Liver (tissue), 9 donors: Measurements from ENCODE around the gene SMR3A. TPM values are rescaled to one million over a fixed set of nuclear protein-coding genes. Genes with fewer than 3 reads are reported as not detected.

Experiments
- DNase-seq: peaks from one replicate; pipeline ENCODE4 v3.0.0-alpha.2; 2017; ENCODE audit warnings: low spot score
- H3K27ac ChIP-seq, 2 donors: one replicate each; pipeline ENCODE4 v1.7.0; 2013; ENCODE audit warnings: inconsistent platforms in 2 of 2, low read length in 2 of 2, control low read depth in 1 of 2, low read depth in 1 of 2, mild to moderate bottlenecking in 1 of 2
- H3K27me3 ChIP-seq, 4 donors: one replicate each; pipeline versions ENCODE4 v1.6.1 to v1.7.0; 2013; ENCODE audit warnings: low read length in 3 of 4, inconsistent platforms in 1 of 4, mild to moderate bottlenecking in 1 of 4, moderate library complexity in 1 of 4; ENCODE audit not compliant: control insufficient read depth in 4 of 4, insufficient read depth in 4 of 4
- H3K36me3 ChIP-seq, 4 donors: one replicate each; pipeline versions ENCODE4 v1.6.1 to v1.7.0; 2013; ENCODE audit warnings: low read length in 3 of 4, mild to moderate bottlenecking in 3 of 4, low read depth in 1 of 4, moderate library complexity in 1 of 4; ENCODE audit not compliant: control insufficient read depth in 4 of 4, insufficient read depth in 3 of 4
- H3K4me1 ChIP-seq, 4 donors: one replicate each; pipeline versions ENCODE4 v1.6.1 to v1.7.0; 2013; ENCODE audit warnings: low read length in 3 of 4, mild to moderate bottlenecking in 3 of 4, moderate library complexity in 1 of 4; ENCODE audit not compliant: control insufficient read depth in 4 of 4, insufficient read depth in 4 of 4
- H3K4me3 ChIP-seq, 3 donors: one replicate each; pipeline versions ENCODE4 v1.6.1 to v1.7.0; 2013; ENCODE audit warnings: low read length in 3 of 3, control low read depth in 1 of 3, low read depth in 1 of 3, mild to moderate bottlenecking in 1 of 3
- H3K9ac ChIP-seq, 2 donors: one replicate each; pipeline ENCODE4 v1.7.0; 2013; ENCODE audit warnings: low read length in 2 of 2, mild to moderate bottlenecking in 2 of 2, moderate library complexity in 2 of 2, control low read depth in 1 of 2, low read depth in 1 of 2
- H3K9me3 ChIP-seq, 4 donors: one replicate each; pipeline versions ENCODE4 v1.6.1 to v1.7.0; 2013; ENCODE audit warnings: low read length in 3 of 4; ENCODE audit not compliant: control insufficient read depth in 4 of 4
- EGR1 ChIP-seq, 2 donors: IDR thresholded peaks; 2 replicates each; pipeline ENCODE4 v1.6.1; 2016 to 2018; ENCODE audit warnings: antibody characterized with exemption in 2 of 2, low read depth in 2 of 2
- FOXA1 ChIP-seq: IDR thresholded peaks from 2 replicates; pipeline ENCODE4 v1.6.1; 2016; ENCODE audit warnings: antibody characterized with exemption
- FOXA2 ChIP-seq: IDR thresholded peaks from 2 replicates; pipeline ENCODE4 v1.6.1; 2016; ENCODE audit warnings: antibody characterized with exemption
- GABPA ChIP-seq, 2 donors: IDR thresholded peaks in 1 of 2; conservative IDR thresholded peaks in 1 of 2; 2 replicates each; pipeline ENCODE4 v1.6.1; 2016; ENCODE audit warnings: antibody characterized with exemption in 2 of 2, mild to moderate bottlenecking in 1 of 2, moderate library complexity in 1 of 2
- HNF4G ChIP-seq: IDR thresholded peaks from 2 replicates; pipeline ENCODE4 v1.6.1; 2016; ENCODE audit warnings: antibody characterized with exemption
- JUND ChIP-seq, 2 donors: IDR thresholded peaks; 2 replicates each; pipeline ENCODE4 v1.6.1; 2016; ENCODE audit warnings: antibody characterized with exemption in 2 of 2
- RAD21 ChIP-seq, 2 donors: IDR thresholded peaks; 2 replicates each; pipeline ENCODE4 v1.6.1; 2016; ENCODE audit warnings: antibody characterized with exemption in 2 of 2, mild to moderate bottlenecking in 2 of 2
- SP1 ChIP-seq: IDR thresholded peaks from 2 replicates; pipeline ENCODE4 v1.6.1; 2018; ENCODE audit warnings: antibody characterized with exemption, mild to moderate bottlenecking
- YY1 ChIP-seq: IDR thresholded peaks from 2 replicates; pipeline ENCODE4 v1.6.1; 2016; ENCODE audit warnings: antibody characterized with exemption, mild to moderate bottlenecking
- WGBS: extraction: QIAGEN DNeasy Blood & Tissue Kit; methylation state at CpG from one replicate; pipeline ENCODE4 v1.1.7; 2013; 5-methylcytosine and 5-hydroxymethylcytosine counted together
- polyA plus RNA-seq, 2 donors: library from polyadenylated mRNA; stranded (reverse) in 1 of 2; unstranded in 1 of 2; fragments of 200-250 nt in 1 of 2; fragments of >200 nt in 1 of 2; fragmentation: Nextera tagmentation in 1 of 2; extraction: Ambion mirVana in 1 of 2; gene quantifications; one replicate each; pipeline versions ENCODE4 v1.2.1 to v1.2.3, GENCODE V29; 2013 to 2015
- total RNA-seq, 2 donors: library from RNA; depleted of rRNA; stranded (reverse); fragments of >200 nt; gene quantifications; one replicate each; pipeline ENCODE4 v1.2.3, GENCODE V29; 2014
- TF ChIP-seq, protein P1 (sequence below): fragments of 150-350 bp; IDR thresholded peaks from 2 replicates; pipeline ENCODE4 v1.5.1; 2017; ENCODE audit warnings: improper control_type of control experiment, low read depth, low read length; ENCODE audit not compliant: missing input control
- TF ChIP-seq, protein P2 (sequence below): IDR thresholded peaks from 2 replicates; pipeline ENCODE4 v1.6.1; 2016; ENCODE audit warnings: antibody characterized with exemption
- TF ChIP-seq, protein P3 (sequence below): IDR thresholded peaks from 2 replicates; pipeline ENCODE4 v1.6.1; 2016; ENCODE audit warnings: antibody characterized with exemption
- TF ChIP-seq, protein P4 (sequence below): IDR thresholded peaks from 2 replicates; pipeline ENCODE4 v1.6.1; 2016; ENCODE audit warnings: antibody characterized with exemption
- donor health status: healthy.
- donor health status: healthy.
- donor health status: healthy.
- donor health status: healthy.
- donor health status: healthy.

The SMR3A gene
- total and polyA plus RNA-seq, 4 donors = not detected

DNA sequence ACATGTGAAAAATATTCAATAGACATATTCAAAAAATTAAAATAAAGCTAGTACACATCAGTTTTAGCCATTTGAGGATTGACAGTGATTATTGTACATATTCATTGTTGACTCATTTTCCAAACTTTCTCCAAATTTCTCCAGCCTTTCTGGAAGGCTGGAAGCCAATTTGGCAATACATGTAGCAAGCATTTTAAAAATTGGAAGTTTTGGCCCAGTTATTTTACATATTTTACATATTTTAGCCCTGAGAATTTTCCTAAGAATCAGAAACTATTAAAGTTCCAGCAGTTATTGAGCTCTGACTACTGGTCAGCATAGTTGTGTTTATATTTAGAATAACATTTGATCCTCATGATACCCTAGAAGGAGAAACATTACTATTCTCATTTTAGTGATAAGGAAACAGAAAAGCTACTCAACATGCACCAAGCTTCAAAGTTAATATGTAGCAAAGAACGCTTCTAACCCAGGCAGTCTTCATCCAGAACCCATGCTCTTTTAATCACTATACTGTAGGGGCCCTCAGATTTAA, 22.6 kb upstream of the SMR3A start (continued):
- TF ChIP-seq, protein P1, sequence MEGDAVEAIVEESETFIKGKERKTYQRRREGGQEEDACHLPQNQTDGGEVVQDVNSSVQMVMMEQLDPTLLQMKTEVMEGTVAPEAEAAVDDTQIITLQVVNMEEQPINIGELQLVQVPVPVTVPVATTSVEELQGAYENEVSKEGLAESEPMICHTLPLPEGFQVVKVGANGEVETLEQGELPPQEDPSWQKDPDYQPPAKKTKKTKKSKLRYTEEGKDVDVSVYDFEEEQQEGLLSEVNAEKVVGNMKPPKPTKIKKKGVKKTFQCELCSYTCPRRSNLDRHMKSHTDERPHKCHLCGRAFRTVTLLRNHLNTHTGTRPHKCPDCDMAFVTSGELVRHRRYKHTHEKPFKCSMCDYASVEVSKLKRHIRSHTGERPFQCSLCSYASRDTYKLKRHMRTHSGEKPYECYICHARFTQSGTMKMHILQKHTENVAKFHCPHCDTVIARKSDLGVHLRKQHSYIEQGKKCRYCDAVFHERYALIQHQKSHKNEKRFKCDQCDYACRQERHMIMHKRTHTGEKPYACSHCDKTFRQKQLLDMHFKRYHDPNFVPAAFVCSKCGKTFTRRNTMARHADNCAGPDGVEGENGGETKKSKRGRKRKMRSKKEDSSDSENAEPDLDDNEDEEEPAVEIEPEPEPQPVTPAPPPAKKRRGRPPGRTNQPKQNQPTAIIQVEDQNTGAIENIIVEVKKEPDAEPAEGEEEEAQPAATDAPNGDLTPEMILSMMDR = no peak
- no peak for TF ChIP-seq YY1
- no peak for TF ChIP-seq SP1
- no peak for TF ChIP-seq HNF4G
- TF ChIP-seq, protein P2, sequence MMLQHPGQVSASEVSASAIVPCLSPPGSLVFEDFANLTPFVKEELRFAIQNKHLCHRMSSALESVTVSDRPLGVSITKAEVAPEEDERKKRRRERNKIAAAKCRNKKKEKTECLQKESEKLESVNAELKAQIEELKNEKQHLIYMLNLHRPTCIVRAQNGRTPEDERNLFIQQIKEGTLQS = no peak
- no peak for TF ChIP-seq RAD21 (IDR thresholded peaks at IDR 0.05)
- TF ChIP-seq, protein P3, sequence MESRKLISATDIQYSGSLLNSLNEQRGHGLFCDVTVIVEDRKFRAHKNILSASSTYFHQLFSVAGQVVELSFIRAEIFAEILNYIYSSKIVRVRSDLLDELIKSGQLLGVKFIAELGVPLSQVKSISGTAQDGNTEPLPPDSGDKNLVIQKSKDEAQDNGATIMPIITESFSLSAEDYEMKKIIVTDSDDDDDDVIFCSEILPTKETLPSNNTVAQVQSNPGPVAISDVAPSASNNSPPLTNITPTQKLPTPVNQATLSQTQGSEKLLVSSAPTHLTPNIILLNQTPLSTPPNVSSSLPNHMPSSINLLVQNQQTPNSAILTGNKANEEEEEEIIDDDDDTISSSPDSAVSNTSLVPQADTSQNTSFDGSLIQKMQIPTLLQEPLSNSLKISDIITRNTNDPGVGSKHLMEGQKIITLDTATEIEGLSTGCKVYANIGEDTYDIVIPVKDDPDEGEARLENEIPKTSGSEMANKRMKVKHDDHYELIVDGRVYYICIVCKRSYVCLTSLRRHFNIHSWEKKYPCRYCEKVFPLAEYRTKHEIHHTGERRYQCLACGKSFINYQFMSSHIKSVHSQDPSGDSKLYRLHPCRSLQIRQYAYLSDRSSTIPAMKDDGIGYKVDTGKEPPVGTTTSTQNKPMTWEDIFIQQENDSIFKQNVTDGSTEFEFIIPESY = no peak

DNA sequence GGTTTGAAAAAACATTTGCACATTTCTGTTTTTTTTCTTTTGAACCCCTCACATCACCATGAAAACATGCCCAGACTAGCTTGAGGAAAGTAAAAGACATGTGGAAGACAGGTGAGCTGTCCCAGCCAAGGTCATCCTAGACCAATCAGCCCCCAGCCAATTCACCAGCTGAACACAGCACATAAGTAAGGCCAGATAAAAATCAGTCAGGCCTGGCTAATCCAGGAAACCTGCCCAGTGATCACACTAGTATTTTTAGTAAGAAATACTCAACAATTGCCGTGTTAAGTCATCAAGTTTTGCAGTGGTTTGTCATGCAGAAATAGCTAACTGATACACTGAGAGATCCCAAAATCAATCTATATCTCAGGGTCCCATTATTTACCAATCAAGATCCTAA, 4.4 kb upstream of the SMR3A start:
- Histone ChIP-seq H3K27me3 (no peaks in the 10 kb centered on the region), H3K4me1 (no peaks in the 10 kb centered on the region), H3K9me3 (no peaks in the 10 kb centered on the region), H3K4me3 (no peak overlapping the region), H3K9ac (no peak overlapping the region), H3K27ac (no peak overlapping the region), H3K36me3 (no peaks in the 10 kb centered on the region)
- no peak for TF ChIP-seq EGR1 (IDR thresholded peaks at IDR 0.05; ENCODE audit: low read depth in 2 of 2)
- no peak for TF ChIP-seq FOXA1
- TF ChIP-seq JUND (IDR thresholded peaks at IDR 0.05) = no peak
- no peak for TF ChIP-seq FOXA2
- TF ChIP-seq SP1 = no peak
- no peak for DNase-seq
- WGBS = 72% methylated on average over 1 of the region's 1 CpG

DNA sequence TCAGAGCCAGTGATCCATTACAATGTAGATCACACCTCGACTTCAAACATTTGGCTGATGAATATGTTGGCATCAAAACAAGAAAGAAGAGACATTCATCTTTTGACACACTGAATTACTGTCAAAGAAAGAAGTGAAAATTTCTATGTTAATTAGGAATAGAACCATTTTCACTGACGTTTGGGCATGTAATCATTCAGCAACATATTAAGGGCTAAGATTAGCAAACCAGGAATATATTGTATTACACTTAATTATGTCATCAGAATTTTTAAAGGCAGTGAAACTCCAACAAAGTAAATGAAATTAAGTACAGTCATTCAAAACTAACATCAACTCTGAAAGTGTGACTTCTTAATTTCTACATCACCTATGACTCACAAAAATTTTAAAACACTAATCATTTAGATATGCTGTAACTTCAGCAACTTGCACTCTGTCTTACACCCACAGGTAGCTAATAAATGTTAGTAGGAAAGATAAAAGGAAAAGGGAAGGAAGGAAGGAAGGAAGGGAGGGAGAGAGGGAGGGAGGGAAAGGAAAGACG, 1.4 kb upstream of the SMR3A start:
- Histone ChIP-seq H3K4me3 (no peak overlapping the region), H3K9me3 (no peaks in the 10 kb centered on the region), H3K4me1 (no peaks in the 10 kb centered on the region), H3K36me3 (no peaks in the 10 kb centered on the region), H3K27ac (no peak overlapping the region), H3K27me3 (no peaks in the 10 kb centered on the region), H3K9ac (no peak overlapping the region)
- 49% methylated on average over 3 of the region's 3 CpGs for WGBS
- no peak for DNase-seq
- TF ChIP-seq, protein P4, sequence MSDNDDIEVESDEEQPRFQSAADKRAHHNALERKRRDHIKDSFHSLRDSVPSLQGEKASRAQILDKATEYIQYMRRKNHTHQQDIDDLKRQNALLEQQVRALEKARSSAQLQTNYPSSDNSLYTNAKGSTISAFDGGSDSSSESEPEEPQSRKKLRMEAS = no peak
- TF ChIP-seq RAD21 (IDR thresholded peaks at IDR 0.05) (no peak), GABPA (IDR thresholded peaks at IDR 0.05 in 1 of 2, conservative IDR thresholded peaks at IDR 0.05 in 1 of 2) (no peak), FOXA2 (no peak), SP1 (no peak), HNF4G (no peak)
- TF ChIP-seq, protein P3 = no peak
